Daoy (cell line): ENCODE measurements around the gene NOX5. TPM values are rescaled to one million over a fixed set of nuclear protein-coding genes. Genes with fewer than 3 reads are reported as not detected.
A peak's percentile ranks its signal among the peaks of the same experiment; 100 is the strongest.
"Not testable (repeated sequence)": the region's sequence is repeated elsewhere in the genome, so short reads cannot be mapped to it uniquely, and the experiment has no call there.

Source experiments
- DNase-seq: peaks from one replicate; pipeline ENCODE4 v3.0.0-alpha.2; 2015; ENCODE audit warnings: low read depth
- total RNA-seq: library from RNA; depleted of rRNA; stranded (reverse); fragments of >200 nt; shearing (Covaris generic); gene quantifications from 2 replicates; pipeline ENCODE4 v1.2.3, GENCODE V29; 2014

NOX5 gene
- total RNA-seq, 1 experiment from 2014 or later, result not detected

- DNase-seq, result peak; percentile 87
Observed at GRCh38 chr15:69058830-69059556, 44.5 kb downstream of the NOX5 start.

DNA sequence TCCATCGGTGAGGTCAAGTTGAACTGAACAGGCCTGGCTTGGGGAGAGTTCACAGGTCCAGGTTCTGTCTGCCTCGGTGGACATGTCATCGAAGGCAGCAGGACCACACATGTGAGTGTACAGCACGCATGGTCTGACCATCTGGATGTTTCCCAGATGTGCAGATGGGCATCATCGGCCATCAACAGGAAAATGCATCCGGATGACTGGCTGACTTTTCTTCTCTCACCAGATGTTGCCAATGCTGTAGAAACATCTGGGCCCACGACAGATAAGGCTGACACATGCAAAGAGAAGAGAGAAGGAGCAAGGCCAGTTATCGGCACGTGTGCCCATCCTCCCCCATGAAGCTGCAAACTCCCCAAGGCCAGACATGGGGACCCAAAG, 45.1 kb downstream of the NOX5 start:
- no peak for DNase-seq

- DNase-seq, result no peak
Observed at GRCh38 chr15:69060041-69060481, 45.6 kb downstream of the NOX5 start.

- DNase-seq, result no peak
Observed at GRCh38 chr15:69060744-69061143, 46.2 kb downstream of the NOX5 start.

- DNase-seq, result no peak
Observed at GRCh38 chr15:69061414-69061842, 46.9 kb downstream of the NOX5 start.

DNA sequence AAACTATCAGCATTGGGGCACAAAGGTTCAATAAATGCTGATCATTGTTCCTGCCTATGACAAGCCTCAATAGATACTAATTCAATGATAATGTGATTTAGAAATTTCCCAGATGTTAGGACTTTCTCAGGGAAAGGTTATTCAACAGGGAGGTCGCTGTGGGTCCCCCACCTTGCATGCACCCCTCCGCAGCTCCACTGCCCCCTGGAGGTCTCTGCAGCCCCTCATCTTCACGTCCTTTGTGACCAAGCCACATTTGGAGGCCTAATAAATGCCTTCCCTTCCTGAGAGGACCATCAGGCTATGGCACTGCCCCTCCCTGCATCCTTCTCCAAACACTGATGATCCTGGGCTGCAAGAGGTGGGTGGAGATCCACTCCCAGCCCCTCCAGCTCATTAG, 50.2 kb downstream of the NOX5 start:
- no peak for DNase-seq

- no peak for DNase-seq
Observed at GRCh38 chr15:69066007-69066995, 51.8 kb downstream of the NOX5 start.

DNA sequence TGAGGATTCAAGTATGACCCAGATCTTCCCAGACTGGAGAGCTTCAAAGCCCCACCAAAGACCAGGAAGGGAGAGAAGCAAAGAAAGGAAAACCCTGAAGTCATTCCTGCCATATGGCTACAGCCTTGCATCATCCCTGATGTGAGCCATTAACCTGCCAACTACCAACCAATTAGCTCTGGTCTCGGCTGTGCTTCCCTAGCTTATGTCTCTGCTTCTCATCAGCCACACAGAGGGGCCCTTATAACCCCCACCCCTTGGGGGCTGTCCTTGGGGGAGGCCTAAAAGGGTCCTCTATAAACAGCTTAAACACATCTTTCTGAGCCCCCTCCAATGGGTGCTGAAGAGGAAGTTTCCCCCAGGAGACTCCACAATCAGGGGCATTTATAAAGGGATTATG, 52.8 kb downstream of the NOX5 start:
- no peak for DNase-seq

DNA sequence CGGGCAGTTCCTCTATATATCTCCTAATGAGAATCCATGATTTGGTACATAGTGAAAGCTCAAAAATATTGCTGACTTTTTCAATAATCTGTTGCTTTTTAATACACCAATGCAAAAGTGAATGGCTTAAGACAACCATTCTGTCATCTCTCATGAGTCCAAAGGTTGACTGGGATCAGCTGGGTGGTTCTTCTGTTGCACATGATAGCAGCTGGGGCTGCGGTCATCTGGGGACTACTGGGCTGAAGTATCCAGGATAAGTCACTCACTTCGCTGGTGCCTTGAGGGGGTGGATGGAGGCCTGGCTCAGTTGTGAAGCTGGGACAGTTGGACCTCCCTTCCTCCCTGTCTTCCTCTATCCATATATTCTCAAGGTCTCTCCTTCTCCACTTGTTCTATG, 53.7 kb downstream of the NOX5 start:
- no peak for DNase-seq

GRCh38 chr15:69069290-69069689, 54.8 kb downstream of the NOX5 start:
- DNase-seq, result not testable (repeated sequence)

- no peak for DNase-seq
Observed at GRCh38 chr15:69069996-69070395, 55.5 kb downstream of the NOX5 start.

DNA sequence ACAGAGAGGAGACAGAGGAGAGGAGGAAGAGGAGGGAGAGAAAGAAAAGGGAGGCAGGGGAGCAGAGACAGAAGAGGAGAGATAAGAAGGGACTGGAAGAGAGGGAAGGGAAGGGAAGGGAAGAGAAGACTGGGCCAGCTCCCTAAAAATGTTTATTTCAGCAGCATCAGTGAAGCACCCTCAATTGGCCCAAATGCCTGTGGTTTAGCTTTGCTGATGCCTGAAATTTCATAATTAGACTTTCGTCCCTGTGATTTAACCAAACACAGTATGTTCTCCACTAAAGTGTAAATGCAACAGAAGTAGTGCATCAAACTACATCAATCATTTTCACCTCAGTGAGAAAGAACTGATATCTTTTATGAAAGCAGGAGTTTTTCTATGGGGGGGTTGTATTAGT, 55.9 kb downstream of the NOX5 start:
- DNase-seq, result no peak

DNA sequence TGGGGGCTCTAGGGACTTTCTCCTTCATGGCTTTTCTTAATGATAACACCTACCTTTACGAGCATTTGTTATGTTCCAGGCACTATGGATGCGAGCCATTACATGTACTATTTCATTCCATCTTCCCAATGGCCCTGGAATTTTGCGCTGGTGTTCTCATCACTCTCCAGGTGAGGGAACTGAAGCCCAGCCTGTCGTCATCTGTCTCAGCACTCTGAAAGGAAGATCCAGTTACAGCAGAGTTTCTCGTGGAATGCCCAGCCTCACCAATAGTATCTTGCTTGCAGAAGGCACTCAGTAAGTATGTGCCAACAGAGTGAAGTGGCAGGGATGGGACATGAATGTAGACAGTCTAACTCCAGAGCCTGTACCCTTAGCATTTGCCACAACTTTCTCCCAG, 56.8 kb downstream of the NOX5 start:
- DNase-seq, result no peak

- DNase-seq, result no peak
Observed at GRCh38 chr15:69072906-69073305, 58.4 kb downstream of the NOX5 start.

- peak; percentile 77 for DNase-seq
Observed at GRCh38 chr15:69074001-69074842, 59.7 kb downstream of the NOX5 start.

DNA sequence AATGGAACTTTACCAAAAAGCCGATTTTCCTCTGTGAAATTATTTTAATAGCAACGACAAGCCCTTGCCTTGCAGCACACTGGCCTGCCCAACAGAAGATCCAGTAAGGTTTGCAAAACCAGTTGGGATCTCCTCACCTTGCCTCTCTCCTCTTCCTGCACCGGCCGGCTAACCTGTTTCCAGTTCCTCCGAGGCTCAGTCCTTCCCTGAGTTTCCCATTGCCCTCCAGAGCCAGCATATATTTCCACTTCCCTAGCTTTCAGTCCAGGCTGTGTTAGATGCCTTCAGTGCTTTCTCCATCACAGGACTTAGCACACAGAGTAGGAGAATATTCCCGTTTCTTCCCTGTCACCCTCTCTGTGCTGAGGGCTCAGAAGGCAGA, 60.3 kb downstream of the NOX5 start:
- DNase-seq, result peak; percentile 26

DNA sequence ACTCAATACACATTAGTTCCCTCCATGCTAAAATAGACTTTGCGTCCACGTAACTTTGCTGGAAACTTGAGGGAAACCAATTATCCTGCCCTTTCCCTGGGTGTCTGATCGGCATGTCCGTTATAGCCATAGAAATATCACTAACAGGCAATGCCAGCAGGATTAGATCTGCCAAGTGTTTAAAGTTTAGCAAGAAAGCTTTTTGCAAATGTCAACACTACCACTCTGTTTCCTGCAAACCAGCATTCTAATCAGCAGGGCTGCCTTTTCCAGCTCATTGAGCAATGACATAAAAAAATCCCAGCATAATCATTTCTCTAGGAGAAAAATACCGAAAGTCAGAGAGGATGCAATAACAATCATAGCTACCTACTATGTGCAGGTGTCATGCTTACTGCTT, 60.9 kb downstream of the NOX5 start:
- DNase-seq, result no peak

DNA sequence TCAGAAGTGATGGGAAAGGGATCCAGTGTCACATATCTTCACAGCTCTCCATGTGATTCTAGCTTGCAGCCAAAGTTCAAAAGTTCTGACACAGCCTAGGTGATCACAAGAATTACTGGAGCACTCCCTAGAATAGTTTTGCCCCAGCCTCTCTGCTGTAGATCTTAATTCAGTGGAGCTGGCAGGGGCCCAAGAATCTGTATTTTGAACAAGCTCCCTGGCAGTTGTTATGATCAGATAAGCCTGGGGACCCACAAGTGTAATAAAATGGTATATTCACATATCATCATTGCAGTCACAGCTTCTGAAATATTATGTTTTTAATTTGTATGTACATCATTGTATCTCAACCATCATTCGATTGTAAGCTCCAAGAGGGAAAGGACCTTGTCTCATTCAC, 62.3 kb downstream of the NOX5 start:
- no peak for DNase-seq

DNA sequence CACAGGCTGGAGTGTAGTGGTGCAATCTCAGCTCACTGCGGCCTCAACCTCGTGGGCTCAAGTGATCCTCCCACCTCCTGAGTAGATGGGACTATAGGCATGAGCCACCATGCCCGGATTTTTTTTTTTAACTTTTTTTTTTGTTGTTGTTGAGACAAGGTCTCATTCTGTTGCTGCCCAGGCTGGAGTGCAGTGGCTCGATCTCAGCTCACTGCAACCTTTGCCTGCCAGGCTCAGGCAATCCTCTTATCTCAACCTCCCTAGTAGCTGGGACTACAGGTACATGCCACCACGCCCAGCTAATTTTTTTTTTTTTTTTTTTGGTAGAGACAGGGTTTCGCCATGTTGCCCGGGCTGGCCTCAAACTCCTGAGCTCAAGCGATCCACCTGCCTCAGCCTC, 64.1 kb downstream of the NOX5 start:
- no peak for DNase-seq

GRCh38 chr15:69080295-69081248, 66.1 kb downstream of the NOX5 start:
- DNase-seq, result no peak
